Measurements from ENCODE around the gene COPRS.

COPRS gene, protein sequence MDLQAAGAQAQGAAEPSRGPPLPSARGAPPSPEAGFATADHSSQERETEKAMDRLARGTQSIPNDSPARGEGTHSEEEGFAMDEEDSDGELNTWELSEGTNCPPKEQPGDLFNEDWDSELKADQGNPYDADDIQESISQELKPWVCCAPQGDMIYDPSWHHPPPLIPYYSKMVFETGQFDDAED

DNA sequence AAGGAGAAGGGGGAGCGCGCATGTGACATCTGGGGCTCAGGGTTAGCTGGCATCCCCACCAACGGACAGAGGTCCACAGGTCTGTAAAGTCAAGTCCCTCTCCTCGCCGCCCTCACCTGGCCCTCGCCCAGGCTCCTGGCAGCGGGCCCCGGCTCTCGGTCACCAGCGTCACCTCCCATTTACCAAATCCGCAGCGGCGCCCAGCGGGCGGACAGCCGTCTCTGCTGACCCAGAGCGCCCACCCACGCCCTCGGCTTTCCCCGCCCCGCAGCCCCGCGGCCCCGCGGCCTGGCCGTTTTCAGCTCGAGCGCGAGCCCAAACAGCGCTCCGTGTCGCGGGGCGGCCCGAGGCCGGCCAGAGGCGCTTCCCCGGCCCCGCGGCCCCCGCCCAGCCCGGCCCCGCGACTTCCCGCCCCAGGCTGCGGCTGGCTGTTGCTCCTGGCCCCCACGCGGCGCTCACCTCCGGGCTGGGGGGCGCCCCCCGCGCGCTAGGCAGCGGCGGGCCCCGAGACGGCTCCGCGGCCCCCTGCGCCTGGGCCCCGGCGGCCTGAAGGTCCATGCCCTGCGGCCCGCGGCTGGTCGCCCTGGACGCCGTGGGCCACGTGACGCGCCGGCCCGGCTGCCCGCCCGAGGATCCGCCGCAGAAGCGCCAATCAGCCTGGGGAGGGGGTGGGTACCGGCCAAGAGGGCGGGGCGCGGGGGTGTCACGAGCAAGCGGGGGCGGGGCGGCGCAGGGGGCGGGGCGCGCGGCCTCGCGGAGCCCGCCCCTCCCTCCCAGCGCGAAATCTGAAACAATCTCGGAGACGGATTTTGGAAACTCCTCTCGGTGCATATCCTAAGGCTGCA lies at the start of gene COPRS:
Gene COPRS, minus strand, starts transcription at position 603 of the 845 bp plus-strand sequence. Its CDS starts 45 bp downstream, at position 558.
- peak; percentile 79 for DNase-seq (ENCODE audit: low read depth)

- no peak for DNase-seq (ENCODE audit: low read depth)
Measured at GRCh38 chr17:31908386-31908785, 49.3 kb upstream of the COPRS start.

DNA sequence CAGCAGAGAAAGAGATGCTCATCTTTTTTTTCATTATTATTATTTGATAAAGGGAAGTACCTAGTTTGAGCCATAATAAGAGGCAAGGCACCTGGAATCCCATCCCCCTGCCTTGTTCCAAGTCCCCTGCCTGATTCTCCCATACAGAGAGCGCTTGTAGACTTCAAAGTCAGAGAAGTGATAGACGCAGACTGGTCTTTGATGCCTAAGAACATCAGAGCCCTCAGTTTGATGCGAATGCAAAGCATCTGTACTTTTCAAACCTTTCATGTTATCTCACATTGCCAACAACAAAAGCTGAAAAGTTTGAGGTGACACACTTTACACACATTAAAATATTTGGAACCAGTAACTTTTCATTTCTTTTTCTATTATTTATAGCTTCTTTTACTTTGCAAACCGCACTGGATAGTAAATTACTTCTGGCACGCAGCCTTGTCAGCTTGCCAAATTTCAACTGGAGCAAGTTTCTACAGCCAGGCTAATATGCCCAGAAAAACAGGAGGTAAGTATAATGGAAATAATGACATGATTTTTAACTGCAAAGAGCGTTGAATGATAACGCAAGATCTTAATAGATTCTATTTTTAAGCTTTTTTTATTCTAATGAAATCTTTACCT lies 48.4 kb upstream of the COPRS start:
- DNase-seq (ENCODE audit: low read depth) = peak; percentile 70

DNA sequence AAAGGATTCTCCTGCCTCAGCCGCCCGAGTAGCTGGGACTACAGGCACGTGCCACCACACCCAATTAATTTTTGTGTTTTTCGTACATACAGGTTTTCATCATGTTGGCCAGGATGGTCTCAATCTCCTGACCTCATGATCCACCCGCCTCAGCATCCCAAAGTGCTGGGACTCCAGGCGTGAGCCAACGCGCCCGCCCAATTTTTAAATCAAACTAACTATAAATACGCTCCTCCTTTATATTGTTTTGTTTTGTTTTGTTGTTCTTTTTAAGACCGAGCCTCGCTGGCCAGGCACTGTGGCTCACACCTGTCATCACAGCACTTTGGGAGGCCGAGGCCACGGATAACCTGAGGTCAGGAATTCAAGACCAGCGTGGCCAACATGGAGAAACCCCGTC lies 44.4 kb upstream of the COPRS start:
- DNase-seq (ENCODE audit: low read depth) = no peak

DNA sequence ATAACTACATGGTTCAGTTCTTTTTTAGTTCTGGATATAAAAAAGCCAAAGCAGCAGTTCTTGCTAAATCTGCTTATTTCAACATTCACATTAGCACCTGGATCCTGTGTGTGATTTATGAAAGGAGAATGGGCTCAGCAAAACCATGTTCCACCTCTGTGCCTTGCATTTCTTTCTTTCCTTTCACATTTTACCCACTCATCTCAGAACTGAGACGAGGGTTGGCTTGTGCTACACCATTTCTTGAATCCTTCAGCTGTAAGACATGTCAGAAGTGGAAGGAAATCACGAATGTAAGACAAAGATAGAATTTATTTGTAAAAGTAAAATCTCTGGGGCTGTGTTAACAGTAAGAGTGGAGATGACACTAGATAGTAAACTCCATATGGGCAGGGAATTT lies 43.6 kb upstream of the COPRS start:
- DNase-seq (ENCODE audit: low read depth) = no peak

DNA sequence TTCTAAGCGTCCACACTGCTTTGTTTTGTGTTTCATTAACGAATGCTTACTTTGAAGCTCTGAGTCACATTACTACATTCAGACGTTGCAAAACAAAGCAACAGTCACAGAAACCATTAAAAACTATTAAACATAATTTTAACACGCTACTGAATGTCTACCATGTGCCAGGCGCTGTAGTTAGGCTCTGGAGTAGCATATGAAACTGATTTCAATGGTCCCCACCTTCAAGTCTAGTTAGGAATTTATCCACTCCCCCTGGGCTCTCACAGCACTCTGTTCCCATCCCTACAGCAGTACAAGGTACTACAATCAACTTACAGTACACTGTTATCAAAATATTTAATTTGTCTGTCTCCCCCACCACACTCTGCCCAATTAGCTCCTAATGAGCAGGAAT lies 41.8 kb upstream of the COPRS start:
- DNase-seq (ENCODE audit: low read depth) = peak; percentile 39

- DNase-seq (ENCODE audit: low read depth) = no peak
Measured at GRCh38 chr17:31888124-31888523, 29.1 kb upstream of the COPRS start.

- no peak for DNase-seq (ENCODE audit: low read depth)
Measured at GRCh38 chr17:31882571-31882970, 23.5 kb upstream of the COPRS start.

DNA sequence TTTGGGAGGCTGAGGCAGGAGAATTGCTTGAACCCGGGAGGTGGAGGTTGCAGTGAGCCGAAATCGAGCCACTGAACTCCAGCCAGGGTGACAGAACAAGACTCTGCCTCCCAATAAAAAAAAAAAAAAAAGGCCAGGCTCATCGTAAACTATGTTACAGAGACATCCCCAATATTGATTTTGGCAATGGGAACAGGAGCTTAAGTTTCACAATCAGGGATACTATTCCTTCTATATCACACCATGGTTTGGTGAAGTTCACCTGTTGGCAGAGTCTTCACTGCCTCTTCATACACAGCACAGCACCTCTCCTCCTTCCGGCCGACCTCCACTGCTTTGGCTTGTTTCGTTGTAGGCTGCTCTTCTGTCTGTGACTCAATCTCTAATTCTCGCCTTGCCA lies 21.3 kb upstream of the COPRS start:
- DNase-seq (ENCODE audit: low read depth) = no peak

- DNase-seq (ENCODE audit: low read depth) = no peak
Measured at GRCh38 chr17:31878703-31879073, 19.6 kb upstream of the COPRS start.

DNA sequence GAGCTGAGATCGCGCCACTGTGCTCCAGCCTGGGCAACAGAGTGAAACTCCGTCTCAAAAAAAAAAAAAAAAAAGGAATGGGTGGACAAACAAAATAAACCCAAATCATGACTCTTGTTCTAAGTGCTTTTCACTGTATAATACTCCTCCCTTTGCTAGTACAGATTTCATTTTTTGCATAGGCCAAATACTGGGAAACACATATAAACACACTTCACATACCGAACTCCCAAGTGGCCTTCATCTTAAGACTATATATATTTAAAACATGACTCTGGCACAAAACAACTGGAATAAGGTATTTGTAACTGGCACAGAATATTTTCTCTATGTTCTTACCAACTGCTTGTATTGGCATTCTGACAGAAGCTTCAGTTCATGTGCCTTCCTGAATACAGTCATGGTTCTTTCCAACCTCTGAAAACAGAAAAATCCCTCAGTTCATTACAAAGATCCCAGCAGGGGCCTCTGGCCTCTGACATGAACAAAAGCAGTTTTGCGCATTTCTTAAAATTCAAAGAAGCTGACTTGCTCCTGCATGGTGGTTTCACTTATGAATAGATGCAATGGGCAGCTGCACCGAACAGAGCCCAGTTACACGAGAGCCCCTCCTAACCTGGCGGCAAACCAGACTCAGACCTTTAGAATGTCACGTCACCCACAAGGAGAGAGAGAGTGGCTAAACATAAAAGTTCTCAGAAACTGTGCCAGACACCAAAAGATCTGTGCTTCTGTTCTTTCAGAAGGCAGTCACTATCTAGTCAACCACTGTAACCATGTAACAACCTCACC lies 19.1 kb upstream of the COPRS start:
- DNase-seq (ENCODE audit: low read depth) = peak; percentile 65

- DNase-seq (ENCODE audit: low read depth) = peak; percentile 68
Measured at GRCh38 chr17:31877341-31877740, 18.3 kb upstream of the COPRS start.

GRCh38 chr17:31875081-31875480 lies 16.0 kb upstream of the COPRS start:
- DNase-seq (ENCODE audit: low read depth) = no peak

- DNase-seq (ENCODE audit: low read depth) = no peak
Measured at GRCh38 chr17:31869797-31870568, 10.9 kb upstream of the COPRS start.

DNA sequence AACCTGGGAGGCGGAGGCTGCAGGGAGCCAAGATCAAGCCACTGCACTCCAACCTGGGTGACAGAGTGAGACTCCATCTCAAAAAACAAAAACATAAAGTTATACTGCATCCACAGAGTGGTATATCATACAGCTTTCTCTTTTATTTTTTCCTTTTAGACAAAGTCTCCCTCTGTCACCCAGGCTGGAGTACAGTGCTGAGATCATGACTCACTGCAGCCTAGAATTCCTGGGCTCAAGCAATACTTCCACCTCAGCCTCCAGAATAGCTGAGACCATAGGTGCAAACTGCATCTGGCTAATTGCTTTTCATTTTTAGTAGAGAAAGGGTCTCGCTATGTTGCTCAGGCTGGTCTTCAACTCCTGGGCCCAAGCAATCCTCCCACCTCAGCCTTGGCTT lies 10.0 kb upstream of the COPRS start:
- DNase-seq (ENCODE audit: low read depth) = no peak

DNA sequence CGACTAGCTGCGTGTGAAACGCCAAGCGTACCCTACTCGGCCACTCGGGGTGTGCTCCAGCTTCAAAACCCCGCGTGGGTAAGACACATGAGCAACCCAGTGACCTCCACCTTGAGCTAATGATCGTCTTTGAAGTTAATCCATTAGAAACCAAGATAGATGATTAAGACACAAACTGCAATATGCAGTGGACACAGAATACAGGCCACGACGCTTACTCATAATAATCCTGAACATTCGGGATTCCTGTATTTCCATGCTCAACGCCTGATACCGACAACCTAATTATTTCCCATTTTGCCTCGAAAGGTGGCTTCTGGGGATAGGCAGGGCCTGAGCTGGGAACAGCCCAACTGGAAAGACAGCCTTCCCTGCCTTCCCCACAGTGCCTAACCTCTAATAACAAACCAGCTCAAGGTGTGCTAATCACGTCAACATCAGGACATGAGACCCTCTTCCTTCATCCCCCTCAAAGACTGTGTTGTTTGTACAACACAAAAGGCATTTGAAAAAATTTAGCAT lies 504 bp upstream of the COPRS start:
- DNase-seq (ENCODE audit: low read depth) = peak; percentile 51

GRCh38 chr17:31857920-31858641 lies 963 bp downstream of the COPRS start:
- peak; percentile 12 for DNase-seq (ENCODE audit: low read depth)

DNA sequence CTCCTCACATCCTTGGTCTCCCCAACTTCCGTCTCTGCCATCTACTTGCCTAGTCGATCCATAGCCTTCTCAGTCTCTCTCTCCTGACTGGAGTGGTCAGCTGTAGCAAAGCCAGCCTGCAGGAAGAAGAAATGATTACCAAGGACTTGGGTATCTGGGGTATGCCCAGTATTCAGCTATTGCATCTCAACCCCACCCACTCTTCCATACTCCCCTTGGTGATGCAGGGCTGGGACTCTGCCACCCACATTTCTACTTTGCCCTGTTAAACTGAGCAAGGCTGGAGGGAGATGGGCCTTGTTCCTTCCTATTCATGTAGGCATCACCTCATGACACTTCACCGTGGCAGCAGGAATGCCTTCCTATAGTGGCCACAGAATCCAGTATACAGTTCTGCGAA lies 2.3 kb downstream of the COPRS start:
- DNase-seq (ENCODE audit: low read depth) = no peak

DNA sequence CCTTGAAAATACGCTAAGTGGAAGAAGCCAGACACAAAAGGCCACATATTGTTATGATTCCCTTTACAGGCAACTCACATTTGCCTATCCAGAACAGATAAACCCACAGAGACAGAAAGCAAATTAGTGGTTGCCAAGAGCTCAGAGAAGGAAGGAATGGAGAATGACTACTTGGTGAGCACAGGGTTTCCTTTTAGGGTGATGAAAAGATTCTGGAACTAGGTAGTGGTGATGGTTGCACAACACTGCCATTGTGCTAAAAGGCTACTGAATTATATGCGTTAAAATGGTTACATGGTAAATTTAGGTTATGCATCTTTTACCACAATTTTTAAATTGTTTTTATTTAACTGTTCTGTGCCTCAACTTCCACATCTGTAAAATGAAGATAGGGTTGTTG lies 4.4 kb downstream of the COPRS start:
- DNase-seq (ENCODE audit: low read depth) = peak; percentile 23

DNA sequence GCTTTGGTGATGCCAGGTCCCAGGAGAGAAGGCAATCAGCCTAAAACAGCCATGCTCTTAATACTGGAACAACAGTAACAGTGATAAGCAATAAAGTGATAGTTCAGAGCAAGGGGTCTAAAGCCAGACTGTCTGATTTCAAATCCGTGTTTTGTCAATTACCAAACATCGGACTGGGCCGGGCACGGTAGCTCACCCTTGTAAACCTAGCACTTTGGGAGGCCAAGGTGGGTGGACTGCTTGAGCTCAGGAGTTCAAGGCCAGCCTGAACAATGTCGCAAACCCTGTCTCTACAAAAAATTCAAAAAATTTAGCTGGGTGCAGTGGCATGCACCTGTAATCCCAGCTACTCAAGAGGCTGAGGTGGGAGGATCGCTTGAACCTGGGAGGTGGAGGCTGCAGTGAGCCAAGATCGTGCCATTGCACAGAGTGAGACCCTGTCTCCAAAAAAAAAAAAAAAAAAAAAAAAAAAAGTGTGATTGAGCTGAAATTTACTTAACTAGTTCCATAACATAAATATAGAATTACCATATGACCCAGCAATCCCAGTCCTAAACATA lies 5.1 kb downstream of the COPRS start:
- no peak for DNase-seq (ENCODE audit: low read depth)

All from amniotic epithelial cell (primary cell).